Lower lobe of right lung (tissue), 2 donors: Measurements from ENCODE around the gene NUCB2. TPM values are rescaled to one million over a fixed set of nuclear protein-coding genes. Genes with fewer than 3 reads are reported as not detected.
"Not testable (repeated sequence)": the region's sequence is repeated elsewhere in the genome, so short reads cannot be mapped to it uniquely, and the experiment has no call there.

ENCODE experiments used
- ATAC-seq, 2 donors: fragments of 200-7000 bp; cut with Tn5 transposase; one replicate each; pipeline ENCODE4 v1.9.1; 2020 to 2022; ENCODE audit warnings: mild to moderate bottlenecking in 2 of 2, moderate library complexity in 2 of 2
- DNase-seq: peaks from one replicate; pipeline ENCODE4 v3.0.0-alpha.2; 2020
- H3K27ac ChIP-seq: fragments of 200-600 bp; one replicate; pipeline ENCODE4 v1.8.0; 2022
- H3K27me3 ChIP-seq: fragments of 200-600 bp; one replicate; pipeline ENCODE4 v1.8.0; 2022; ENCODE audit warnings: low read depth
- H3K36me3 ChIP-seq: fragments of 200-600 bp; one replicate; pipeline ENCODE4 v1.8.0; 2022; ENCODE audit warnings: mild to moderate bottlenecking
- H3K4me1 ChIP-seq: fragments of 200-600 bp; one replicate; pipeline ENCODE4 v1.8.0; 2022
- H3K4me3 ChIP-seq: fragments of 200-600 bp; one replicate; pipeline ENCODE4 v1.8.0; 2022; ENCODE audit warnings: mild to moderate bottlenecking
- H3K9me3 ChIP-seq: fragments of 200-600 bp; one replicate; pipeline ENCODE4 v1.8.0; 2022
- CTCF ChIP-seq: fragments of 200-600 bp; IDR thresholded peaks from one replicate; pipeline ENCODE4 v1.8.0; 2022; ENCODE audit warnings: antibody characterized with exemption, mild to moderate bottlenecking
- intact Hi-C: fragments of 100-400 bp; cut with DNase I; formaldehyde crosslinking; loops from one replicate; pipeline ENCODE4 v1.11.0; 2022
- total RNA-seq: library from RNA; stranded (reverse); fragmentation: NEBNext Ultra II Directional; extraction: Animal tissue kit (Norgen Biotek cat#: 25700); gene quantifications from one replicate; pipeline ENCODE4 v1.2.1, GENCODE V29; 2021
- donor health status: DM: no; HTN: yes; CAD: no; lungs with severe emphysema.

NUCB2 gene
- total RNA-seq, 1 donor from 2014 or later: 82.7 TPM

DNA sequence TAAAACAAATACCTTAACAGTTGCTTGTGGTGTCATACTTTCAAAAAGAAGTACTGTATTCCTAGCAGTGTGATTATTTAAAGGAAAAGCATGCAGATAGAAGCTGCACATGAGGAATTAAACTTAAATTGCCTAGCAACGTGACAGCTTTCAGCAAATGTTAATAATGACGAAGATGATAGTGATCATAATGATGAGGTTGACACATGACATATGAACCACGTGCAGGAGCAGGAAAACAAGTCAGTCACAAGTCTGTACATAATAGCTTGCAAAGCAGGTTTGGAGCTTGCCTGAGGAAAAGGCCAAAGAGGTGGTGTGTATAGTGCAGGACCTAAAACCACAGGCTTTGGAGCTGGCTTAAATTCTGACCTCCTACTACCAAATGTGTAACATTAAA, 38.2 kb upstream of the NUCB2 start:
- Histone ChIP-seq H3K4me1 (no peaks in the 10 kb centered on the region), H3K27me3 (no peaks in the 10 kb centered on the region), H3K36me3 (no peaks in the 10 kb centered on the region), H3K27ac (no peak overlapping the region), H3K4me3 (no peak overlapping the region), H3K9me3 (no peaks in the 10 kb centered on the region)
- ATAC-seq (no peak), DNase-seq (no peak)
- no peak for TF ChIP-seq CTCF
- intact Hi-C loops: no loop called here

GRCh38 chr11:17239927-17240326, 36.6 kb upstream of the NUCB2 start:
- H3K9me3 ChIP-seq, H3K4me1 ChIP-seq, H3K27ac ChIP-seq, ATAC-seq, DNase-seq, intact Hi-C loops, H3K36me3 ChIP-seq, H3K27me3 ChIP-seq, H3K4me3 ChIP-seq: not testable (repeated sequence)

DNA sequence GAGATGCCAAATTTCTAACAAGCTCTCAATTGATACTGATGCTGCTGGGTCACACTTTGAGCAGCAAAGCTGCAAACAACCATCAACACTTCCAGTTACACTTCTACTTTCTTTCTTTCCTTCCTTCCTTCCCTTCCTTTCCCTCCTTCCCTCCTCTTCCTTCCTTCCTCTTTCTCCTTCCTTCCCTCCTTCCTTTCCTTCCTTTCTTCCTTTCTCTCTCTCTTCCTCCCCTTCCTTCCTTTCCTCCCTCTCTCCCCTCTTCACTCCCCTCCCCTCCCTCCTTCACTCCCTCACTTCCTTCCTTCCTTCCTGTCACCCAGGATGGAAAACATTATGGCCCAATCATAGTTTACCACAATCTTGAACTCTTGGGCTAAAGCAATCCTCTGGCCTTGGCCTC, 35.8 kb upstream of the NUCB2 start:
- intact Hi-C loops: no loop called here
- no peak overlapping the region for H3K4me3 ChIP-seq
- TF ChIP-seq CTCF: no peak
- no peak overlapping the region for H3K27ac ChIP-seq
- H3K9me3 ChIP-seq: no peaks in the 10 kb centered on the region
- ATAC-seq: no peak
- DNase-seq: no peak
- no peaks in the 10 kb centered on the region for H3K4me1 ChIP-seq
- H3K27me3 ChIP-seq: no peaks in the 10 kb centered on the region
- H3K36me3 ChIP-seq: no peaks in the 10 kb centered on the region

GRCh38 chr11:17242954-17243353, 33.6 kb upstream of the NUCB2 start:
- intact Hi-C loops, H3K27me3 ChIP-seq, H3K9me3 ChIP-seq, H3K4me3 ChIP-seq, ATAC-seq, H3K4me1 ChIP-seq, H3K36me3 ChIP-seq, H3K27ac ChIP-seq, DNase-seq: not testable (repeated sequence)

DNA sequence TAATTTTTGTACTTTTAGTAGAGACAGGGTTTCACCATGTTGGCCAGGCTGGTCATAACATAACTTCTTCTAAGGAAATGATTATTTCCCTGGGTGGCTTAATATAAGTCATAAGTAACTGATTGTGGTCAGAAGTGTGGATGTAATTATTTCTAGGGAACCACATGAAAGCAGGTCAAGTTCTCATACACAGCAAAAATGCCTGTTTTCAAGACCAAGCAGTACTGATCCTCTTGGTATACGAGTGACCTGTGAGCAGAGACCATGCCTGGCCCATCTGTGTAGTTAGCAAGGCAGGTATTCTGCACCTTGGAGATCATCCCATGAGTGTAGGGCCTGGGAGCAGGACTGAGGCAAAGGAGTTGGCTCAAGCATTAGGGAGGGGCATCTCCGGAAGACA, 32.5 kb upstream of the NUCB2 start:
- intact Hi-C loops: no loop called here
- Histone ChIP-seq H3K4me1 (no peaks in the 10 kb centered on the region), H3K9me3 (no peaks in the 10 kb centered on the region), H3K36me3 (no peaks in the 10 kb centered on the region), H3K27me3 (no peaks in the 10 kb centered on the region), H3K27ac (no peak overlapping the region), H3K4me3 (no peak overlapping the region)
- TF ChIP-seq CTCF: no peak
- DNase-seq (no peak), ATAC-seq (no peak)

- Histone ChIP-seq H3K27ac (no peak overlapping the region), H3K4me3 (no peak overlapping the region), H3K27me3 (no peaks in the 10 kb centered on the region), H3K36me3 (no peaks in the 10 kb centered on the region), H3K4me1 (no peaks in the 10 kb centered on the region), H3K9me3 (no peaks in the 10 kb centered on the region)
- DNase-seq (no peak), ATAC-seq (no peak)
- no peak for TF ChIP-seq CTCF
- intact Hi-C loops: no loop called here
Measured at GRCh38 chr11:17250561-17251350, 25.8 kb upstream of the NUCB2 start.
